GM21786 (cell line): ENCODE data around the gene CRYBG1.

Experiments
- ATAC-seq: cut with Tn5 transposase; IDR thresholded peaks from one replicate; pipeline ENCODE4 v1.9.1; 2021; ENCODE audit not compliant: unreplicated experiment

Gene CRYBG1

GRCh38 chr6:106458021-106458986 is 97.8 kb downstream of the CRYBG1 start:
- no peak for ATAC-seq

DNA sequence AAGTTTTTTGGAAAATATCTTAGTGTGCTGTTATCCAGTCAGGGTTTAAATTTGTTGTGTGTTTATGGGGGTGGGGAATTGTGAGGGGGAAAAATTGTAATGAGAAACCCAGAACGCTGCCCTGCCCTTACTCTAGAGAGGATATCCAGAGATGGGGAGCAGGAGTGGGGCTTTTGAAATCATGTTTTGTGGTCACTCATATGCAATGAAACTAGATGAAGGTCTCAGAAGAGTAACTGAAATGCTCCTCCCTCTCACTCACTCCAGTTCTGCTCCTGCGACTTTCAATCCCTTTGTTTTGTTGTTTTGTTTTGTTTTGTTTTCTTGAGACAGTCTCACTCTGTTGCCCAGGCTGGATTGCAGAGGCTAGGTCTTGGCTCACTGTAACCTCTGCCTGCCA is 100.0 kb downstream of the CRYBG1 start:
- ATAC-seq, result no peak

GRCh38 chr6:106461084-106461483 is 100.6 kb downstream of the CRYBG1 start:
- no peak for ATAC-seq

- no peak for ATAC-seq
Measured at GRCh38 chr6:106462923-106463557, 102.5 kb downstream of the CRYBG1 start.

DNA sequence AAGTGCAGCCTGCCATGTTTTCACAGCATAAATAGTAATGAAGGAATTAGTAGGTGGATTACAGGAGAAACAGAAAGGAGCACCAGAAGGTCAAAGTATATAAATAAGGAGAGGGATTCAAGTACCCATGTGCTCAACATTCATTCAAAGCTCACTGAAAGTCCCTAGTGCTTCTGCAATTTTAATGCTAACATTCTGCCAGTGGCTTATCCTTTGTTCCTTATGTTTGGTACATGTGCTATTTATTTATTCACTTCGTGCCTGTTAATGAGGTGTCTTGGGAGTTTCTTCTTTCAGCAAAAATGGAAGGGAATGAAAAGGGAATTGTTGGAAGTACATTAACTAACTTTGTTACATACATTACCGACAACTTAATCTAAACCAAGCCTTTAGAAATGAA is 105.7 kb downstream of the CRYBG1 start:
- ATAC-seq, result no peak

GRCh38 chr6:106468935-106469334 is 108.4 kb downstream of the CRYBG1 start:
- no peak for ATAC-seq

DNA sequence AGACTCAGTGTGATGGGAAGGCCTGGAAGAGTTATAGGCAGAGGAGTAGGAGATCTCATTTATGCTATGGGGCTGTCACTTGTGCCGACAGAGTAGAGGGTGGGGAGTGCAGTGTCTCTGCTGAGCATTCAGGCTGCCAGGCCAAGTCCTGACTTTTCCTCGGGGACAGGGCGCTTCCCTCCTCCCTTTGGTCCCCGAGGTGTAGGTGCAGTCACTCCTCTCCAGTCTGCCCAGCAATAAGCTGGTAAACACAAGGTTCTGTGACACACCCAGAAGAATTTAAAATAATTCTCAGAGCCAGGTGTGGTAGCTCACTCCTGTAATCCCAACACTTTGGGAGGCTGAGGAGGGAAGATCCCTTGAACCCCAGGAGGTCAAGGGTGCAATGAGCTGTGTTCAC is 109.4 kb downstream of the CRYBG1 start:
- no peak for ATAC-seq

DNA sequence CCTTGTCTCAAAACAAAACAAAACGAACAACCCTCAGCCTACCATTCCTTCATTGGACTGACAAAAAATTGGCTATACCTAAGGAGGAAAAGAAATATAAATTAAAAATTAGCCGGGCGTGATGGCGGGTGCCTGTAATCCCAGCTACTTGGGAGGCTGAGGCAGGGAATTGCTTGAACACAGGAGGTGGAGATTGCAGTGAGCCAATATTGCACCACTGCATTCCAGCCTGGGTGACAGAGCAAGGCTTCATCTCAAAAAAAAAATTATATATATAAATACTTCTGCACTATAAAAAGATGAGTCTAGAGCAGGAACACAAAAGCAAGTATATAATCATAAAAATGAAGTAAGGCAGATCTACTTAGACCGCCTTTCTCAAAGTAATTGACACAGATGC is 109.8 kb downstream of the CRYBG1 start:
- no peak for ATAC-seq

DNA sequence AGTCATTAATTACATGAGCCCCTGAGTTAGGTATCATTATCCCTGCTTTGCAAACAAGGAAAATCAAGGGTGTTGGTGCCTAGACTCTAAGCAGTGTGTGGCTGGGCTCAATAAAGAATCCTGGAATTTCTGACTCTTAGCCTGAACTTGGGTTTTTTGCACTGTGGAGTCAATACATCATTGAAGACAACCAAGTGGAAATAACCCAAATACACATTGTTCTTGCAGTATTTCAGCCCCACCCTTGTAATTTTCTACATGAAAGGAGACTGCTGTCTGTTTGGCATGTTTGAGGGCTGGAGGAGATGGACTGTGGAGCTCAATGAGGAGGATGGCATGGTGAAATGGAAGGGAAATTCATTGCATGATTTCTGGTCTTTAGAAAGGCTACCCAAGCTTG is 110.3 kb downstream of the CRYBG1 start:
- ATAC-seq, result no peak

DNA sequence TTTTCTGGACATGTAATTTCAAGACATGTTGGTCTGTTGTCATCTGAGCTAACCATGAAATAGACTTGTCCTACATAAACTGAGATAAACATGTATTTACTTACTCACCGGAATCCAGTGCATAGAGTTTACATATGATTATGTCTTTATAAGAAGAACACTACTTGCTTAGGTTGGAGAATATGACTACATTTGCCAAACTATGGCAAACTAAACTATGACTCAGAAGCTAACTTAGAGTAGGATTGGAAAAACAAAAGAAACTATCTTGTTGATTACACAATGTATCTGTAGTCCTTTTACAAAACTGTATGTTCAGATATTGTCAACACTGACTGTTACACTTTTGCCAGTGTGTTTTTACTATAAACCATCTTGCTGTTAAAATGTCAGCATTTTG is 113.3 kb downstream of the CRYBG1 start:
- no peak for ATAC-seq

DNA sequence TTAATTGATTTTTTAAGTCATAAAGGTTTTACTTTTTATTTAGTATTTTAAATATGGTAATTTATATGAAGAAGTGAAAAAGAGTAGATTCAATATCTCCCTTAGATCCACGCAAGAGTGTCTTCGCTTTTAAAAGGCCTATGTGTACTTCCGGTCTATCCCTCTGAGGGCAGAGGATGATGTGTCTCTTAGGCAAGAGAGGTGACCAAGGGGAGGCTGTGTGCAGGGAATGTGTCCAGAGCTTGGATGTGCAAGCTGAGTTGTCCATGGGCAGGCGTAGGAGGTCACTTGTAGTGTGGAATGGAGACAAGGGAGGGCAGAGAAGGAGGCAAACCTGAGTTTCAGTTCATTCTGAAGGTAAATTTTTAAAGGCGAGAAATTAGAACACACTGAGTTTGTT is 113.9 kb downstream of the CRYBG1 start:
- no peak for ATAC-seq

DNA sequence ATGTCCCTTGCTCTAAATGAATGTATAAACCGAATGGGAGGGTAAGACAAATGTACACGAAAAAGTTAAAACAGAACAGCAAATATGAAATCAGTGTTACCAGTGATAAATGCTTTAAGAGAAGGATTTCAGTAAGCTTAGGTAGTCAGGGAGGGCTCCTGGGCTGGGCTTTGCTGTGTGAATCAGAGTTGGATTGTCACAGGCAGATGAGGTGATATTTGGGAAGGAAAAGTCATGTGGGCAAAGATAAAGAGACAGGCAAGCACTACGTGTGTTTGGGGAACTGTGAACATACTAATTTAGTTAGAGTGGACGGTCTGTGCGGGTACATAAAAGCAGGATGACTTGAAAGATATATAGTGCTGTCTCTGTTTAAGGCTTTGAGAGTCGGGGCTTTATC is 114.8 kb downstream of the CRYBG1 start:
- no peak for ATAC-seq

- ATAC-seq, result no peak
Measured at GRCh38 chr6:106476331-106477105, 116.0 kb downstream of the CRYBG1 start.

DNA sequence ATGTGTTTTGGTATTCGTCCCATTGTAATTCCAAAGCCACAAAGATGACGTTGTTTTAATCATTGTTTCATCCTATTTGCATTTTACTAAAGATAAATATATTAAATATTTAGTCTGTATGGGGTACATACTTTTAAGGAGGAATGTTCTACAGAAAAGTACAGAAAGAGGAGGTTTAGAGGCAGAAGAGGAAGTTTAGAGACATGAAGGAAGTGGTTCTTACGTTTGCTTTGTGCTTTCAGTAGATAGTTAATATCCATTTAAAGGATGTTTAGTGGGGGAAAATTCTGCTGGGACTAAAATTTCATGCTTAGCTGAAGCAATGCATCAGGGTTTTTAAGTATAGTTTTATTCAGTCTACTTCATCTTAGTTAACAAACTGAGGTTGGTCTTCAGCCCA is 116.6 kb downstream of the CRYBG1 start:
- no peak for ATAC-seq

DNA sequence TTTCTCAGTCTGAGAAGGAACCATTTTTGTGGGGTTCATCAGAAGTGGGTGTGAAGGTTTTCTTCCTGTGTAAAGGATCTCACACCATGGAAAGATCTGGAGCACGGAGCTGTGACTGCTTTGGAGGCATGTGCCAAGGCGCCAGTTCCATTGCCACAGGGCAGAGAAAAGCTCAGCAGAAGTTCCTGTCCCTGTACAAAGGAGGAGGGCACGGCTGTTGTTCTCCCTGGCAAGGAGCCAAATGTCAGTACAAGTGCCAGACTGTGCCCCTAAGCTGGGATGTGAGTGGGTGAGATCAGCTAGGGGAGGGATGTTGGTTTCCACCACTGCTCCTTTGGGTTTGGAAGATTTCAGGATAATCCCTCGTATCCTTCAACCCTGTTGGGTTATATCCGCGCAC is 117.3 kb downstream of the CRYBG1 start:
- no peak for ATAC-seq

DNA sequence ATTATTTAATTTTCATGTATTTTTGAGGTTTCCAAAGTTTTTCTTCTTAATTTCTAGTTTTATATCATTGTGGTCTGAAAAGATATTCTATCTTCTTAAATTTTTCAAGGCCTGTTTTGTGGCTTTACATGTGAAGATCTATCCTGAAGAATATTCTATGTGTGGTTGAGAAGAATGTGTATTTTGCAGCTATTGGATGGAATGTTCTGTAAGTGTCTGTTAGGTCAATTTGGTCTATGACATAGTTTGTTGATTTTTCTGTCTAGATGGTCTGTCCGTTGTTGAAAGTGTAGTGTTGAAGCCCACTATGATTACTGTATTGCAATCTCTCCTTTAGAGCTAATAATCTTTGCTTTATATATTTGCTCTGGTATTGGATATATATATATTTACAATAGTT is 125.7 kb downstream of the CRYBG1 start:
- ATAC-seq, result no peak

GRCh38 chr6:106488494-106489370 is 128.2 kb downstream of the CRYBG1 start:
- no peak for ATAC-seq

GRCh38 chr6:106490030-106490429 is 129.5 kb downstream of the CRYBG1 start:
- ATAC-seq, result no peak

GRCh38 chr6:106490436-106490835 is 129.9 kb downstream of the CRYBG1 start:
- ATAC-seq, result no peak

GRCh38 chr6:106490974-106491373 is 130.5 kb downstream of the CRYBG1 start:
- no peak for ATAC-seq

DNA sequence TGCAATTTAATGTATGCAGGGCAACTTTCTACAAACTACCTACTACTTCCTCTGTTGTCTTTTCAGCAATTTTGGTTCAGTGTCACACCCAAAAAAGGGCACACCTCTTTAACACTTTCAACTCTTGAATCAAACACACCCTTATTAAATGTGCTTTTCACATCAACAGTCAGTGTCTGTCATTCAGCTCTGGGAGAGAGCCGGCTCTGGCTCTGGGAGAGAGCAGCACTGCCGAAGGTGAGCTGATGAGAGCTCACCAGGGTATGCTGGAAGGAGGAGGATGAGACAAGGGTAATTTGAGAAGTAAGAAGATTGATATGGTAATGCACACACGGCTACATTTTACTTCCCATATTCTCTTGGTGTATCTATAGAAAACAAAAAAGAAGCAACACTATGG is 134.5 kb downstream of the CRYBG1 start:
- ATAC-seq, result no peak
